Cardiac muscle cell (in vitro differentiated cells and primary cell): ENCODE measurements around the gene MXD3. TPM values are rescaled to one million over a fixed set of nuclear protein-coding genes. Genes with fewer than 3 reads are reported as not detected.
A peak's percentile ranks its signal among the peaks of the same experiment; 100 is the strongest.

Experiments
- DNase-seq, 2 donors: peaks; one replicate each; pipeline versions ENCODE4 v3.0.0 to v3.0.0-alpha.2; 2010 to 2017; ENCODE audit warnings: low read depth in 1 of 2, low spot score in 1 of 2
- H3K27ac ChIP-seq: fragments of 200-600 bp; sonication (generic); 2 replicates; pipeline ENCODE4 v1.5.1; 2016
- H3K27me3 ChIP-seq: fragments of 200-600 bp; sonication (generic); 2 replicates; pipeline ENCODE4 v1.6.0; 2016; ENCODE audit warnings: control low read depth
- H3K36me3 ChIP-seq: fragments of 200-600 bp; sonication (generic); 2 replicates; pipeline ENCODE4 v1.5.1; 2016; ENCODE audit warnings: control low read depth
- H3K4me1 ChIP-seq: fragments of 200-600 bp; sonication (generic); 2 replicates; pipeline ENCODE4 v1.8.1; 2017; ENCODE audit warnings: low read depth, mild to moderate bottlenecking, mixed run types
- H3K4me3 ChIP-seq: fragments of 200-600 bp; sonication (generic); 2 replicates; pipeline ENCODE4 v1.5.1; 2016; ENCODE audit warnings: mild to moderate bottlenecking
- H3K9me3 ChIP-seq: fragments of 200-600 bp; sonication (generic); 2 replicates; pipeline ENCODE4 v1.5.1; 2017; ENCODE audit warnings: low read depth, mild to moderate bottlenecking, control low read depth
- CTCF ChIP-seq: IDR thresholded peaks from 2 replicates; pipeline ENCODE4 v1.5.1; 2012; ENCODE audit warnings: low read depth, mild to moderate bottlenecking, low read length
- polyA plus RNA-seq: library from polyadenylated mRNA; unstranded; fragments of >200 nt; fragmentation: Nextera tagmentation; extraction: Ambion mirVana; gene quantifications from 2 replicates; pipeline ENCODE4 v1.2.1, GENCODE V29; 2016
- total RNA-seq: library from RNA; depleted of rRNA; stranded (reverse); fragments of >200 nt; gene quantifications from 2 replicates; pipeline ENCODE4 v1.2.3, GENCODE V29; 2016

Gene MXD3
- total and polyA plus RNA-seq, 2 experiments from 2014 or later, result 7.3 to 112 TPM

- Histone ChIP-seq H3K27me3 (no peaks in the 10 kb centered on the region), H3K36me3 (peaks cover 23% of the 10 kb centered on the region), H3K9me3 (no peaks in the 10 kb centered on the region), H3K4me3 (no peak overlapping the region), H3K4me1 (no peaks in the 10 kb centered on the region), H3K27ac (no peak overlapping the region)
- TF ChIP-seq CTCF, result no peak
- no peak for DNase-seq
These were observed 19.5 kb upstream of the MXD3 start for GRCh38 chr5:177330991-177331842.

GRCh38 chr5:177329883-177330282, 18.2 kb upstream of the MXD3 start:
- Histone ChIP-seq H3K4me1 (no peaks in the 10 kb centered on the region), H3K27me3 (no peaks in the 10 kb centered on the region), H3K36me3 (peaks cover 23% of the 10 kb centered on the region), H3K27ac (no peak overlapping the region), H3K4me3 (no peak overlapping the region), H3K9me3 (no peaks in the 10 kb centered on the region)
- TF ChIP-seq CTCF, result no peak
- DNase-seq, result no peak

- DNase-seq, result no peak
- H3K4me3 ChIP-seq, result no peak overlapping the region
- H3K27me3 ChIP-seq, result no peaks in the 10 kb centered on the region
- no peak for TF ChIP-seq CTCF
- H3K27ac ChIP-seq, result no peak overlapping the region
- H3K9me3 ChIP-seq, result no peaks in the 10 kb centered on the region
- peaks cover 17% of the 10 kb centered on the region for H3K36me3 ChIP-seq
- no peaks in the 10 kb centered on the region for H3K4me1 ChIP-seq
These were observed 17.0 kb upstream of the MXD3 start for GRCh38 chr5:177328545-177329231.

GRCh38 chr5:177327539-177328522, 16.1 kb upstream of the MXD3 start:
- peak in 1 of 2 donors; percentile 84 for DNase-seq
- Histone ChIP-seq H3K4me3 (no peak overlapping the region), H3K9me3 (no peaks in the 10 kb centered on the region), H3K4me1 (no peaks in the 10 kb centered on the region), H3K27ac (no peak overlapping the region), H3K27me3 (no peaks in the 10 kb centered on the region), H3K36me3 (peaks cover 11% of the 10 kb centered on the region)
- TF ChIP-seq CTCF, result no peak

GRCh38 chr5:177325868-177326381, 14.2 kb upstream of the MXD3 start:
- Histone ChIP-seq H3K36me3 (peaks cover 7% of the 10 kb centered on the region), H3K9me3 (no peaks in the 10 kb centered on the region), H3K4me1 (no peaks in the 10 kb centered on the region), H3K4me3 (no peak overlapping the region), H3K27me3 (no peaks in the 10 kb centered on the region), H3K27ac (no peak overlapping the region)
- no peak for TF ChIP-seq CTCF
- DNase-seq, result no peak
